Measurements from ENCODE around the gene RASAL2.

- TF ChIP-seq TAF1 (IDR thresholded peaks at IDR 0.05; ENCODE audit: low read depth, low read length) (no peak), POLR2A (IDR thresholded peaks at IDR 0.05; ENCODE audit: low read depth, low read length) (no peak), POLR2AphosphoS5 (IDR thresholded peaks at IDR 0.05; ENCODE audit: low read depth, low read length) (no peak), SPI1 (IDR thresholded peaks at IDR 0.05; ENCODE audit: low read depth, low read length) (no peak)
Measured at GRCh38 chr1:178189814-178190213, 95.9 kb downstream of the RASAL2 start.

All from GM12891 (cell line).